K562 (cell line): Measurements from ENCODE around the gene WARS2. TPM values are rescaled to one million over a fixed set of nuclear protein-coding genes. Genes with fewer than 3 reads are reported as not detected.

Source experiments
- ATAC-seq: fragments of 200-7000 bp; cut with Tn5 transposase; 3 replicates; pipeline ENCODE4 v1.9.1; 2020; ENCODE audit warnings: moderate library complexity
- BruUV-seq: library from RNA; stranded (reverse); fragments of 400-500 nt; replicated peaks from 2 replicates; lab custom pipeline; 2021; lab: Mats Ljungman, UMichigan
- CTCF ChIA-PET: fragments of 300-600 bp; formaldehyde crosslinking; extraction: SDS; loops from one replicate; lab custom pipeline; 2021; ENCODE audit warnings: low intra/inter-chr PET ratio; lab: Yijun Ruan, JAX
- POLR2A ChIA-PET: fragments of 300-600, 350-650 bp; sonication (Branson Sonifier 250); formaldehyde crosslinking; extraction: SDS; loops from one replicate; lab custom pipeline; 2021; ENCODE audit warnings: antibody characterized with exemption, inconsistent platforms; lab: Yijun Ruan, JAX
- DNase-seq, 4 experiments: peaks; one replicate each; pipeline versions ENCODE4 v3.0.0 to v3.0.0-alpha.2; 2011 to 2018; ENCODE audit warnings: low spot score in 3 of 4, mixed read lengths in 3 of 4; ENCODE audit errors: extremely low read depth in 1 of 4
- FAIRE-seq: peaks from 2 replicates; lab custom pipeline; 2011; peaks lifted over from hg19 to GRCh38; lab: Jason Lieb, UNC
- H2AFZ ChIP-seq: 2 replicates; pipeline ENCODE4 v1.6.0; 2011; ENCODE audit warnings: low read depth, low read length, control low read depth, inconsistent platforms
- H3K27ac ChIP-seq: fragments of 200-600 bp; 3 replicates; pipeline ENCODE4 v1.8.0; 2011; ENCODE audit warnings: low read depth, mild to moderate bottlenecking, control low read depth, inconsistent platforms, low read length, moderate library complexity, mixed read lengths; ENCODE audit errors: extremely low read depth
- H3K27me3 ChIP-seq, 2 experiments: fragments of 300-600 bp in 1 of 2; 2 replicates in 1 of 2; 3 replicates in 1 of 2; pipeline versions ENCODE4 v1.6.0 to v1.8.0; 2011; ENCODE audit warnings: inconsistent platforms in 2 of 2, low read length in 2 of 2, mild to moderate bottlenecking in 1 of 2, mixed read lengths in 1 of 2, moderate library complexity in 1 of 2; ENCODE audit not compliant: control insufficient read depth in 2 of 2, insufficient read depth in 2 of 2
- H3K36me3 ChIP-seq: fragments of 300-600 bp; 3 replicates; pipeline ENCODE4 v1.8.0; 2011; ENCODE audit warnings: mild to moderate bottlenecking, low read length, inconsistent platforms; ENCODE audit not compliant: control insufficient read depth, insufficient read depth
- H3K4me1 ChIP-seq, 2 experiments: fragments of 200-600 bp in 1 of 2; replicated peaks in 1 of 2; 2 replicates in 1 of 2; 3 replicates in 1 of 2; pipeline versions ENCODE4 v1.5.1 to v1.8.0; 2011; ENCODE audit warnings: inconsistent platforms in 2 of 2, low read length in 2 of 2, mild to moderate bottlenecking in 1 of 2, mixed read lengths in 1 of 2, moderate library complexity in 1 of 2; ENCODE audit not compliant: control insufficient read depth in 2 of 2, insufficient read depth in 2 of 2
- H3K4me2 ChIP-seq: 2 replicates; pipeline ENCODE4 v1.6.1; 2011; ENCODE audit warnings: low read length, control low read depth, inconsistent platforms, mixed read lengths; ENCODE audit not compliant: insufficient read depth
- H3K4me3 ChIP-seq: fragments of 200-600 bp; sonication (generic), shearing (Covaris generic); 2 replicates; pipeline ENCODE4 v1.5.1; 2016; ENCODE audit warnings: control low read depth, inconsistent platforms
- H3K79me2 ChIP-seq: fragments of 200-600 bp; 3 replicates; pipeline ENCODE4 v1.8.0; 2011; ENCODE audit warnings: low read length, inconsistent platforms; ENCODE audit not compliant: control insufficient read depth, insufficient read depth
- H3K9ac ChIP-seq, 2 experiments: 2 replicates each; pipeline versions ENCODE4 v1.6.0 to v1.6.1; 2011; ENCODE audit warnings: low read depth in 2 of 2, low read length in 2 of 2, control low read depth in 1 of 2, inconsistent platforms in 1 of 2, mild to moderate bottlenecking in 1 of 2, mixed read lengths in 1 of 2; ENCODE audit not compliant: insufficient read depth in 1 of 2
- H3K9me1 ChIP-seq: one replicate; pipeline ENCODE4 v1.6.0; 2011; ENCODE audit warnings: inconsistent platforms, mild to moderate bottlenecking, low read length, moderate library complexity; ENCODE audit not compliant: control insufficient read depth, insufficient read depth
- H3K9me3 ChIP-seq: replicated peaks from 2 replicates; pipeline ENCODE4 v1.5.1; 2011; ENCODE audit warnings: low read depth, low read length, inconsistent platforms; ENCODE audit not compliant: control insufficient read depth, insufficient read depth
- H4K20me1 ChIP-seq: replicated peaks from 2 replicates; pipeline ENCODE4 v1.6.1; 2011; ENCODE audit warnings: low read length, inconsistent platforms, mixed read lengths; ENCODE audit not compliant: control insufficient read depth, insufficient read depth
- C11orf30 ChIP-seq: fragments of 450-650 bp; IDR thresholded peaks from 2 replicates; pipeline ENCODE4 v1.6.1; 2016; ENCODE audit warnings: low read depth, mild to moderate bottlenecking
- CEBPB ChIP-seq: fragments of 450-650 bp; IDR thresholded peaks from 2 replicates; pipeline ENCODE4 v1.6.1; 2016; ENCODE audit warnings: missing genetic modification characterization, missing compliant biosample characterization
- HDAC3 ChIP-seq: fragments of 450-650 bp; IDR thresholded peaks from 2 replicates; pipeline ENCODE4 v1.6.1; 2018; ENCODE audit warnings: borderline replicate concordance, mild to moderate bottlenecking, moderate library complexity; ENCODE audit not compliant: partially characterized antibody
- HNRNPH1 ChIP-seq: fragments of 200-400 bp; formaldehyde crosslinking; optimal IDR thresholded peaks from 2 replicates; pipeline ENCODE3; 2017; ENCODE audit warnings: low read depth, mild to moderate bottlenecking, low read length, moderate library complexity
- HNRNPUL1 ChIP-seq: fragments of 200-400 bp; formaldehyde crosslinking; IDR thresholded peaks from 2 replicates; pipeline ENCODE4 v1.6.1; 2017; ENCODE audit warnings: low read length
- JUN ChIP-seq, 2 experiments: sonication (generic) in 1 of 2; formaldehyde crosslinking in 1 of 2; IDR thresholded peaks; 2 replicates each; pipeline versions ENCODE4 v1.6.1 to v1.8.0; 2012 to 2022; ENCODE audit warnings: borderline replicate concordance in 2 of 2, mild to moderate bottlenecking in 2 of 2, improper control_type of control experiment in 1 of 2, low read depth in 1 of 2, low read length in 1 of 2, missing genetic modification reagents in 1 of 2
- KHSRP ChIP-seq: fragments of 450-650 bp; IDR thresholded peaks from 2 replicates; pipeline ENCODE4 v1.6.1; 2017
- KLF10 ChIP-seq: fragments of 250-450 bp; sonication (Bioruptor Pico); IDR thresholded peaks from 2 replicates; pipeline ENCODE4 v1.6.1; 2021; ENCODE audit warnings: matching md5 sums
- POLR2A ChIP-seq: fragments of 450-650 bp; conservative IDR thresholded peaks from 2 replicates; pipeline ENCODE4 v1.6.1; 2016
- TAF9B ChIP-seq: fragments of 450-650 bp; IDR thresholded peaks from 2 replicates; pipeline ENCODE4 v1.6.1; 2018; ENCODE audit warnings: mild to moderate bottlenecking; ENCODE audit not compliant: partially characterized antibody
- ZC3H11A ChIP-seq: IDR thresholded peaks from 2 replicates; pipeline ENCODE4 v1.6.1; 2012; ENCODE audit warnings: low read depth, low read length, improper control_type of control experiment
- WGBS: fragments of 100-300 bp; shearing (Covaris generic); methylation state at CpG from one replicate; pipeline ENCODE4 v1.1.6; 2016; ENCODE audit warnings: low coverage, mixed read lengths; ENCODE audit not compliant: insufficient coverage; ENCODE audit errors: missing lambda C conversion rate; 5-methylcytosine and 5-hydroxymethylcytosine counted together
- in situ Hi-C: fragments of 300-500 bp; cut with MboI; formaldehyde crosslinking; loops from 4 replicates; pipeline ENCODE4 v1.15.0; 2018; ENCODE audit warnings: inconsistent platforms, mixed read lengths
- intact Hi-C: fragments of 100-400 bp; cut with micrococcal nuclease; formaldehyde crosslinking; loops from 2 replicates; pipeline ENCODE4 v1.14.2; 2022
- polyA plus RNA-seq, 8 experiments: library from polyadenylated mRNA; depleted of rRNA in 4 of 8; stranded (reverse) in 5 of 8; unstranded in 3 of 8; fragments of >200 nt; fragmentation: Nextera tagmentation in 2 of 8; fragmentation: Illumina TruSeq in 1 of 8; extraction: Ambion mirVana in 2 of 8; extraction: Trizol in 1 of 8; gene quantifications; 2 replicates each; pipeline versions ENCODE4 v1.2.1 to v1.2.3, GENCODE V29; 2011 to 2014; ENCODE audit warnings: inconsistent platforms in 1 of 8, missing spikeins in 1 of 8
- total RNA-seq, 7 experiments: library from RNA; depleted of rRNA in 6 of 7; stranded (reverse); fragments of >200 nt in 6 of 7; fragmentation: Illumina TruSeq in 2 of 7; extraction: Trizol in 2 of 7; gene quantifications; 2 replicates each; pipeline versions ENCODE4 v1.2.1 to v1.2.3, GENCODE V29; 2011 to 2021; ENCODE audit warnings: low replicate concordance in 1 of 7
- TF ChIP-seq, protein P1 (sequence below): sonication (generic); formaldehyde crosslinking; IDR thresholded peaks from 2 replicates; pipeline ENCODE4 v1.9.0; 2022; ENCODE audit warnings: mild to moderate bottlenecking, missing genetic modification reagents
- TF ChIP-seq, protein P2 (sequence below): fragments of 450-650 bp; formaldehyde crosslinking; IDR thresholded peaks from 2 replicates; pipeline ENCODE4 v1.4.0; 2020; ENCODE audit warnings: mild to moderate bottlenecking, moderate library complexity
- TF ChIP-seq, protein P3 (sequence below), 2 experiments: fragments of 450-650 bp in 1 of 2; sonication (generic) in 1 of 2; formaldehyde crosslinking in 1 of 2; IDR thresholded peaks in 1 of 2; conservative IDR thresholded peaks in 1 of 2; 2 replicates each; pipeline versions ENCODE4 v1.6.1 to v1.8.1; 2016 to 2023; ENCODE audit warnings: mild to moderate bottlenecking in 2 of 2, moderate library complexity in 2 of 2, inconsistent platforms in 1 of 2, missing genetic modification reagents in 1 of 2

Gene WARS2
- total and polyA plus RNA-seq, 9 of the 15 experiments (the other 6 are each of a cell fraction or from before 2014, with no cell fraction given), result 5.7 to 18.0 (median 16.9) TPM

DNA sequence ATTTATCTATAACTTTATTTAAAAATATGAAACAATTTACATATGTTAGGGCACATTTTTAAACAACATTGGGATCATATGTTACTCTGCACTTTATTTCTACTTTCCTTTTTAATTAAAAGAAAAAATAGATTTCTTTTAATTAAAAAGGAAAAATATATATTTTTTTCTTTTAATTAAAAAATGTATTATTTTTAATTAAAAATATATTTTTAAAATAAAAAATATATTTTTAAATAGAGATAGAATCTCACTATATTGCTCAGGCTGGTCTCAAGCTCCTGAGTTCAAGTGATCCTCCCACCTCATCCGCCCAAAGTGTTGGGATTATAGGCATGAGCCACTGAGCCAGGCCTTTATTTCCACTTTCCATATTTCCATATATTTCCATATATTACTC, 36.7 kb downstream of the WARS2 start:
- intact Hi-C loops (no loop called here), in situ Hi-C loops (no loop called here)
- Histone ChIP-seq H3K79me2 (no peaks in the 10 kb centered on the region), H3K4me3 (no peak overlapping the region), H2AFZ (no peak overlapping the region), H3K9me1 (no peaks in the 10 kb centered on the region), H3K9ac (no peak overlapping the region), H3K36me3 (no peaks in the 10 kb centered on the region), H3K4me1 (no peaks in the 10 kb centered on the region), H4K20me1 (no peaks in the 10 kb centered on the region), H3K9me3 (no peaks in the 10 kb centered on the region), H3K27me3 (no peaks in the 10 kb centered on the region), H3K27ac (no peak overlapping the region), H3K4me2 (no peak overlapping the region)
- no peak for ATAC-seq
- no peak for DNase-seq
- WGBS, result 96% methylated on average over 1 of the region's 1 CpG
- no peak for FAIRE-seq
- ChIA-PET POLR2A (no interaction called here), CTCF (no interaction called here)
- BruUV-seq, result no TSS peak
- TF ChIP-seq KLF10 (CRISPR knock-in tag) (no peak), KHSRP (no peak), C11orf30 (no peak), HDAC3 (no peak), HNRNPH1 (no peak)

DNA sequence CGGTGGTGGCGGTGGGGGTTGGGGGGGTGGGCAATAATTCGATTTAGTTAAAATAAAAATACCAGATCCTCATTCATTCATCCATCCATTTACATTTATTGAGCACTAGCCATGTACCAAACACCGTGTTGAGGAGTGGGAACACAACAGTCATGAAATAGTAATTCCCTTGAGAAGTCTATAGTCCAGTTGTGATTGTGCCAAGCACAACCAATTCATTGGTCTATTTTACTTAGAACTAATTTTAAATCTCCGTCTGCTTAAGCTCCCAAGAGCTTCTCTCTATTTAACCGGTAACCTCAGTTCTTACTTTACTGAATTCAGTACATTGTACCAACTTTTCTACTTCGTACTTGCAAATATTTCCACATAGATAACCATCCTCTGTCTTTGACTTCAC, 38.4 kb downstream of the WARS2 start:
- no peaks in the 10 kb centered on the region for H4K20me1 ChIP-seq
- no peak overlapping the region for H3K9ac ChIP-seq
- H3K4me2 ChIP-seq, result no peak overlapping the region
- H3K27ac ChIP-seq, result no peak overlapping the region
- no peaks in the 10 kb centered on the region for H3K4me1 ChIP-seq
- no peak overlapping the region for H2AFZ ChIP-seq
- DNase-seq (no peak), FAIRE-seq (no peak), ATAC-seq (no peak)
- no peaks in the 10 kb centered on the region for H3K36me3 ChIP-seq
- H3K79me2 ChIP-seq, result no peaks in the 10 kb centered on the region
- BruUV-seq, result no TSS peak
- in situ Hi-C loops, result no loop called here
- no peaks in the 10 kb centered on the region for H3K27me3 ChIP-seq
- intact Hi-C loops, result no loop called here
- ChIA-PET POLR2A (interaction anchor here (1.1 kb wide), 1 partner anchor 39 kb away, joined by 4 read pairs; the partner anchor contains the start of gene WARS2), CTCF (no interaction called here)
- no peaks in the 10 kb centered on the region for H3K9me3 ChIP-seq
- no peaks in the 10 kb centered on the region for H3K9me1 ChIP-seq
- WGBS, result 46% methylated on average over 7 of the region's 7 CpGs
- H3K4me3 ChIP-seq, result no peak overlapping the region
- TF ChIP-seq CEBPB (tag) (no peak), JUN (IDR thresholded peaks at IDR 0.05; ENCODE audit: borderline replicate concordance, low read depth, low read length) (no peak), JUN (CRISPR knock-in tag; IDR thresholded peaks at IDR 0.05; ENCODE audit: borderline replicate concordance) (no peak), TAF9B (no peak), HNRNPUL1 (no peak), ZC3H11A (no peak), POLR2A (no peak)
- TF ChIP-seq, protein P1, sequence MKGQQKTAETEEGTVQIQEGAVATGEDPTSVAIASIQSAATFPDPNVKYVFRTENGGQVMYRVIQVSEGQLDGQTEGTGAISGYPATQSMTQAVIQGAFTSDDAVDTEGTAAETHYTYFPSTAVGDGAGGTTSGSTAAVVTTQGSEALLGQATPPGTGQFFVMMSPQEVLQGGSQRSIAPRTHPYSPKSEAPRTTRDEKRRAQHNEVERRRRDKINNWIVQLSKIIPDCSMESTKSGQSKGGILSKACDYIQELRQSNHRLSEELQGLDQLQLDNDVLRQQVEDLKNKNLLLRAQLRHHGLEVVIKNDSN (CRISPR knock-in tag), result no peak
- TF ChIP-seq, protein P2, sequence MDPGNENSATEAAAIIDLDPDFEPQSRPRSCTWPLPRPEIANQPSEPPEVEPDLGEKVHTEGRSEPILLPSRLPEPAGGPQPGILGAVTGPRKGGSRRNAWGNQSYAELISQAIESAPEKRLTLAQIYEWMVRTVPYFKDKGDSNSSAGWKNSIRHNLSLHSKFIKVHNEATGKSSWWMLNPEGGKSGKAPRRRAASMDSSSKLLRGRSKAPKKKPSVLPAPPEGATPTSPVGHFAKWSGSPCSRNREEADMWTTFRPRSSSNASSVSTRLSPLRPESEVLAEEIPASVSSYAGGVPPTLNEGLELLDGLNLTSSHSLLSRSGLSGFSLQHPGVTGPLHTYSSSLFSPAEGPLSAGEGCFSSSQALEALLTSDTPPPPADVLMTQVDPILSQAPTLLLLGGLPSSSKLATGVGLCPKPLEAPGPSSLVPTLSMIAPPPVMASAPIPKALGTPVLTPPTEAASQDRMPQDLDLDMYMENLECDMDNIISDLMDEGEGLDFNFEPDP (CRISPR knock-in tag), result no peak
- TF ChIP-seq, protein P3, sequence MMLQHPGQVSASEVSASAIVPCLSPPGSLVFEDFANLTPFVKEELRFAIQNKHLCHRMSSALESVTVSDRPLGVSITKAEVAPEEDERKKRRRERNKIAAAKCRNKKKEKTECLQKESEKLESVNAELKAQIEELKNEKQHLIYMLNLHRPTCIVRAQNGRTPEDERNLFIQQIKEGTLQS (IDR thresholded peaks at IDR 0.05), result no peak
- TF ChIP-seq, protein P3 (CRISPR knock-in tag; conservative IDR thresholded peaks at IDR 0.05), result no peak
